Measurements from ENCODE around the gene OR6N2. TPM values are rescaled to one million over a fixed set of nuclear protein-coding genes. Genes with fewer than 3 reads are reported as not detected.
A peak's percentile ranks its signal among the peaks of the same experiment; 100 is the strongest.

Gene OR6N2
- total and polyA plus RNA-seq, 2 donors from 2014 or later: not detected

DNA sequence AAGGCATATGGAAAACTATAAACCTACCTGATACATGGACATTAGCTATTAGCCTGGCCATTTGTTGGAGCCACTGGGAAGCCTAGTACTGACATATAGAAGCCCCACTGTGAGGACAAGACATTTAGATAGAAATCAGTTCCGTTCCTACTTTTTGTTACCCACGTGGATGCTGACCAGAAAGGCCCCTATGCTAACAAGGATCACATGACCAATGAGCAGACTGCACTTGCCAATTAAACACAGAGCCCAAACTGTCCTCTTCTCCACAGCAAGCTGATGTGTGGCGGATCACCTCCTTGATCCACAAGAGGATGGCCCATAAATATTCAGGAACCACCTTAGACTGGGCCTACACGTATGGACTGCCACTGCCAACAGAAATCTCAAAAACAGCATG lies 49.3 kb downstream of the OR6N2 start:
- Histone ChIP-seq H3K4me1 (ENCODE audit: control insufficient read depth in 2 of 3, insufficient read depth in 2 of 3, low read depth in 1 of 3, low read length in 3 of 3) (no peaks in the 10 kb centered on the region), H3K9me3 (ENCODE audit: control insufficient read depth in 2 of 3, insufficient read depth in 1 of 3, low read length in 3 of 3) (no peaks in the 10 kb centered on the region), H3K27ac (ENCODE audit: low read depth in 2 of 2, low read length in 2 of 2) (no peak overlapping the region), H3K36me3 (ENCODE audit: control insufficient read depth in 2 of 3, insufficient read depth in 3 of 3, low read length in 3 of 3) (no peaks in the 10 kb centered on the region), H3K4me3 (ENCODE audit: low read length in 3 of 3) (no peak overlapping the region), H3K9ac (ENCODE audit: low read length in 3 of 3) (no peak overlapping the region), H3K27me3 (ENCODE audit: control insufficient read depth, insufficient read depth, low read length) (no peaks in the 10 kb centered on the region)
- FAIRE-seq (no peak), DNase-seq (no peak)
- intact Hi-C loops (cut with DNase I): no loop called here
- TF ChIP-seq, protein P1, sequence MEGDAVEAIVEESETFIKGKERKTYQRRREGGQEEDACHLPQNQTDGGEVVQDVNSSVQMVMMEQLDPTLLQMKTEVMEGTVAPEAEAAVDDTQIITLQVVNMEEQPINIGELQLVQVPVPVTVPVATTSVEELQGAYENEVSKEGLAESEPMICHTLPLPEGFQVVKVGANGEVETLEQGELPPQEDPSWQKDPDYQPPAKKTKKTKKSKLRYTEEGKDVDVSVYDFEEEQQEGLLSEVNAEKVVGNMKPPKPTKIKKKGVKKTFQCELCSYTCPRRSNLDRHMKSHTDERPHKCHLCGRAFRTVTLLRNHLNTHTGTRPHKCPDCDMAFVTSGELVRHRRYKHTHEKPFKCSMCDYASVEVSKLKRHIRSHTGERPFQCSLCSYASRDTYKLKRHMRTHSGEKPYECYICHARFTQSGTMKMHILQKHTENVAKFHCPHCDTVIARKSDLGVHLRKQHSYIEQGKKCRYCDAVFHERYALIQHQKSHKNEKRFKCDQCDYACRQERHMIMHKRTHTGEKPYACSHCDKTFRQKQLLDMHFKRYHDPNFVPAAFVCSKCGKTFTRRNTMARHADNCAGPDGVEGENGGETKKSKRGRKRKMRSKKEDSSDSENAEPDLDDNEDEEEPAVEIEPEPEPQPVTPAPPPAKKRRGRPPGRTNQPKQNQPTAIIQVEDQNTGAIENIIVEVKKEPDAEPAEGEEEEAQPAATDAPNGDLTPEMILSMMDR (IDR thresholded peaks at IDR 0.05; ENCODE audit: borderline replicate concordance, extremely low read depth, insufficient read depth): no peak

DNA sequence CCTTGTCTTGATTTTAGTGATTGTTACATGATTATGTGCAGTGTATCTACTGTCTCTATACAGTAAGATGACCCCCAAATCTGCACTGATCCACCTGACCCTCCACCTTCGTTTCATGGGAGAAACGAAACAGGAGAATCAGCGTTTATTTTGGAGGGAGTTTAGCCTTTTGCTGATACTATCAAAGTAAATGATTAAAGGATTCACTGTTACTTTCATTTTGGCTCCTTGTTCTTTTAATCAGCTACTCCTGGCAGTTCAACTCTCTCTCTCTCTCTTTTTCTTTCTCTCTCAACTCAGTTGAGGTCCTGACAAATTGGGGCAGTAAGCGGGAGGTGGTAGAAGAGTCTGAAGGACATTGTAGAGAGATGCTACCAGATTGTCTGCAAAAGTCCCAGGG lies 50.6 kb downstream of the OR6N2 start:
- Histone ChIP-seq H3K9me3 (ENCODE audit: control insufficient read depth in 2 of 3, insufficient read depth in 1 of 3, low read length in 3 of 3) (no peaks in the 10 kb centered on the region), H3K27me3 (ENCODE audit: control insufficient read depth, insufficient read depth, low read length) (no peaks in the 10 kb centered on the region), H3K4me3 (ENCODE audit: low read length in 3 of 3) (peak overlapping the region in 1 of 3 donors; percentile 12), H3K27ac (ENCODE audit: low read depth in 2 of 2, low read length in 2 of 2) (no peak overlapping the region), H3K9ac (ENCODE audit: low read length in 3 of 3) (no peak overlapping the region), H3K4me1 (ENCODE audit: control insufficient read depth in 2 of 3, insufficient read depth in 2 of 3, low read depth in 1 of 3, low read length in 3 of 3) (no peaks in the 10 kb centered on the region), H3K36me3 (ENCODE audit: control insufficient read depth in 2 of 3, insufficient read depth in 3 of 3, low read length in 3 of 3) (no peaks in the 10 kb centered on the region)
- TF ChIP-seq, protein P1 (IDR thresholded peaks at IDR 0.05; ENCODE audit: borderline replicate concordance, extremely low read depth, insufficient read depth): no peak
- intact Hi-C loops (cut with DNase I): no loop called here
- DNase-seq (no peak), FAIRE-seq (no peak)

DNA sequence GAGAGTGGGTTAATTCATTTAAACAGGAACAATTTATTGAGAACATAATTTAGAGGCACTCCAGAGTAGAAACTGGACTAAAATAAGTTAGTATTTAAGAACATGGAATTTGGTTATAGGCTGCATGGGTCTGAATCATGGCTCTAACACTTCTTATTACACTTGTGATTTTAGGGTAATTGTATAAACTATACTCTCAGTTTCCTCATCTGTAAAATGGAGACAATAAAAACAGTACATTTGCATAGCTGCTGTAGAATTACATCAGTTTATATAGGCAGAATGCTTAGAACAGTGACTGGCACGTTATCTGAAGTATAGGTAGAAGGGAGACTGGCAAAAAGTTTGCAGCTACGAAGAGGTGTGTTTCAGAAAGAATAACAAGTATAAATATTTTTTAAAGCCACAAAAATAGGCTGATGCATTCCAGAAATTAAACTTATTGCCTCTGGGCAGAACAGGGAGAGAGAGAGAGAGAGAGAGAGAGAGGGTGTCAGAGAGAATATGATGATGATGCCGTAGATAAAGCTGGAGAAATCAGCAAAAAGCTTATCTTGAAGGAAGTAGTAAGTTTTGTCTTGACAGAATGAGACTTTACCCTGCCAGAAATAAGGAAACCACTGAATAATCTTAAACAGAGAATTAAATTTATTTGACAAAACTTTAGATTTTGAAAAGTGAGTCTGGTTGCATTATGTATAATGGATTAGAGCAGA lies 52.3 kb downstream of the OR6N2 start:
- H3K4me1 ChIP-seq (ENCODE audit: control insufficient read depth in 2 of 3, insufficient read depth in 2 of 3, low read depth in 1 of 3, low read length in 3 of 3): no peaks in the 10 kb centered on the region
- no peak overlapping the region for H3K27ac ChIP-seq (ENCODE audit: low read depth in 2 of 2, low read length in 2 of 2)
- FAIRE-seq (no peak), DNase-seq (no peak)
- no peaks in the 10 kb centered on the region for H3K27me3 ChIP-seq (ENCODE audit: control insufficient read depth, insufficient read depth, low read length)
- H3K4me3 ChIP-seq (ENCODE audit: low read length in 3 of 3): no peak overlapping the region
- intact Hi-C loops (cut with DNase I): no loop called here
- TF ChIP-seq, protein P1 (IDR thresholded peaks at IDR 0.05; ENCODE audit: borderline replicate concordance, extremely low read depth, insufficient read depth): no peak
- no peaks in the 10 kb centered on the region for H3K9me3 ChIP-seq (ENCODE audit: control insufficient read depth in 2 of 3, insufficient read depth in 1 of 3, low read length in 3 of 3)
- no peak overlapping the region for H3K9ac ChIP-seq (ENCODE audit: low read length in 3 of 3)
- no peaks in the 10 kb centered on the region for H3K36me3 ChIP-seq (ENCODE audit: control insufficient read depth in 2 of 3, insufficient read depth in 3 of 3, low read length in 3 of 3)

DNA sequence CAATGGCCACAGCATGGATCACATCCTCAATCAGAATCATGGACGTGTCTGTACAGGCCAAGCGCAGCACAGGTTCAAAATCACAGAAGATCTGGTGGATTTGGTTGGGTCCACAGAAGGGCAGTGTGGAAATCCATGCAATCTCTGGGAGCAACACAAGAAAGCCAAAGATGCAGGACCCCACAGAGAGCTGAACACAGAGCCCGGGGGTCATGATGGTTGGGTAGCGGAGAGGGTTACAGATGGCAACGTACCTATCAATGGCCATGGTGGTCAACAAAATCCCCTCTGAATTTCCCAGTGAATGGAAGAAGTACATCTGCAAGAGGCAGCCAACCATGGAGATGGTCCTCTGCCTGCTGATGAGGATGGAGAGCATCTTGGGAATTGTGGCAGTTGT lies 56.6 kb downstream of the OR6N2 start:
- Histone ChIP-seq H3K4me1 (ENCODE audit: control insufficient read depth in 2 of 3, insufficient read depth in 2 of 3, low read depth in 1 of 3, low read length in 3 of 3) (no peaks in the 10 kb centered on the region), H3K9me3 (ENCODE audit: control insufficient read depth in 2 of 3, insufficient read depth in 1 of 3, low read length in 3 of 3) (no peaks in the 10 kb centered on the region), H3K4me3 (ENCODE audit: low read length in 3 of 3) (no peak overlapping the region), H3K27me3 (ENCODE audit: control insufficient read depth, insufficient read depth, low read length) (no peaks in the 10 kb centered on the region), H3K36me3 (ENCODE audit: control insufficient read depth in 2 of 3, insufficient read depth in 3 of 3, low read length in 3 of 3) (no peaks in the 10 kb centered on the region), H3K27ac (ENCODE audit: low read depth in 2 of 2, low read length in 2 of 2) (no peak overlapping the region), H3K9ac (ENCODE audit: low read length in 3 of 3) (no peak overlapping the region)
- FAIRE-seq: no peak
- intact Hi-C loops (cut with DNase I): no loop called here
- TF ChIP-seq, protein P1 (IDR thresholded peaks at IDR 0.05; ENCODE audit: borderline replicate concordance, extremely low read depth, insufficient read depth): no peak
- no peak for DNase-seq
